Muscle of back (tissue), 11 donors: ENCODE measurements around the gene SEZ6L2. TPM values are rescaled to one million over a fixed set of nuclear protein-coding genes. Genes with fewer than 3 reads are reported as not detected.
A peak's percentile ranks its signal among the peaks of the same experiment; 100 is the strongest.
"Not testable (repeated sequence)": the region's sequence is repeated elsewhere in the genome, so short reads cannot be mapped to it uniquely, and the experiment has no call there.

Experiments
- DNase-seq, 3 donors: peaks; one replicate each; pipeline versions ENCODE4 v3.0.0 to v3.0.0-alpha.2; 2013
- polyA plus RNA-seq, 10 donors: library from polyadenylated mRNA; unstranded; fragments of 120-200 nt; gene quantifications; one replicate each; pipeline ENCODE4 v1.2.1, GENCODE V29; 2013; ENCODE audit not compliant: insufficient read length in 10 of 10

Gene SEZ6L2
- polyA plus RNA-seq, 10 donors = 0.87 to 4.2 (median 1.8) TPM

GRCh38 chr16:29891525-29892457, 7.6 kb downstream of the SEZ6L2 start:
- DNase-seq = peak in 1 of 3 donors; percentile 47

- DNase-seq = not testable (repeated sequence)
These were observed 10.0 kb downstream of the SEZ6L2 start for GRCh38 chr16:29889372-29889771.

GRCh38 chr16:29883987-29884386, 15.4 kb downstream of the SEZ6L2 start:
- no peak for DNase-seq

- DNase-seq = no peak
These were observed 18.3 kb downstream of the SEZ6L2 start for GRCh38 chr16:29881050-29881449.

- no peak for DNase-seq
These were observed 21.2 kb downstream of the SEZ6L2 start for GRCh38 chr16:29878172-29878571.

- DNase-seq = no peak
These were observed 21.9 kb downstream of the SEZ6L2 start for GRCh38 chr16:29877266-29877961.

- no peak for DNase-seq
These were observed 22.6 kb downstream of the SEZ6L2 start for GRCh38 chr16:29876594-29877249.

- no peak for DNase-seq
These were observed 23.1 kb downstream of the SEZ6L2 start for GRCh38 chr16:29876217-29876593.

- DNase-seq = no peak
These were observed 24.1 kb downstream of the SEZ6L2 start for GRCh38 chr16:29875206-29875605.

- no peak for DNase-seq
These were observed 26.0 kb downstream of the SEZ6L2 start for GRCh38 chr16:29873319-29873718.

GRCh38 chr16:29871822-29872546, 27.4 kb downstream of the SEZ6L2 start:
- no peak for DNase-seq

- not testable (repeated sequence) for DNase-seq
These were observed 30.3 kb downstream of the SEZ6L2 start for GRCh38 chr16:29869067-29869466.

- no peak for DNase-seq
These were observed 30.8 kb downstream of the SEZ6L2 start for GRCh38 chr16:29868396-29869009.

- DNase-seq = no peak
These were observed 35.1 kb downstream of the SEZ6L2 start for GRCh38 chr16:29864205-29864604.

GRCh38 chr16:29863669-29863984, 35.7 kb downstream of the SEZ6L2 start:
- DNase-seq = no peak

- peak; percentile 96 to 98 (median 97) for DNase-seq
These were observed 36.3 kb downstream of the SEZ6L2 start, which contains the start of gene CDIPT for GRCh38 chr16:29862884-29863668. Gene CDIPT, minus strand, starts transcription at chr16:29863226. Its CDS starts 369 bp downstream, at chr16:29862857.

GRCh38 chr16:29862383-29862883, 36.9 kb downstream of the SEZ6L2 start:
- no peak for DNase-seq

- DNase-seq = no peak
These were observed 39.1 kb downstream of the SEZ6L2 start for GRCh38 chr16:29860218-29860617.

GRCh38 chr16:29858974-29859373, 40.4 kb downstream of the SEZ6L2 start:
- DNase-seq = no peak

- DNase-seq = no peak
These were observed 41.1 kb downstream of the SEZ6L2 start for GRCh38 chr16:29858149-29858849.
